ENCODE measurements around the gene TMEM91.
"Not testable (repeated sequence)": the region's sequence is repeated elsewhere in the genome, so short reads cannot be mapped to it uniquely, and the experiment has no call there.

Gene TMEM91

GRCh38 chr19:41381536-41381935 lies 5.2 kb downstream of the TMEM91 start:
- DNase-seq (ENCODE audit: low spot score), result not testable (repeated sequence)

- no peak for DNase-seq (ENCODE audit: low spot score)
These were observed 8.0 kb downstream of the TMEM91 start for GRCh38 chr19:41384351-41384750.

- no peak for DNase-seq (ENCODE audit: low spot score)
These were observed 10.1 kb downstream of the TMEM91 start for GRCh38 chr19:41386442-41386841.

GRCh38 chr19:41391618-41392017 lies 15.3 kb downstream of the TMEM91 start:
- no peak for DNase-seq (ENCODE audit: low spot score)

- no peak for DNase-seq (ENCODE audit: low spot score)
These were observed 16.4 kb downstream of the TMEM91 start for GRCh38 chr19:41392775-41393174.

GRCh38 chr19:41395355-41395754 lies 19.0 kb downstream of the TMEM91 start:
- no peak for DNase-seq (ENCODE audit: low spot score)

GRCh38 chr19:41397086-41398049 lies 21.0 kb downstream of the TMEM91 start, which contains the start of the genes BCKDHA and EXOSC5:
Gene BCKDHA, plus strand, starts transcription at chr19:41397818. Its CDS starts 10 bp downstream, at chr19:41397828.
Gene EXOSC5, minus strand, starts transcription at chr19:41397359. Its CDS starts 31 bp downstream, at chr19:41397328.
- DNase-seq (ENCODE audit: low spot score), result peak; percentile 100

GRCh38 chr19:41398050-41398418 lies 21.7 kb downstream of the TMEM91 start:
- DNase-seq (ENCODE audit: low spot score), result no peak

- no peak for DNase-seq (ENCODE audit: low spot score)
These were observed 22.3 kb downstream of the TMEM91 start for GRCh38 chr19:41398598-41398997.

GRCh38 chr19:41399091-41399490 lies 22.8 kb downstream of the TMEM91 start:
- no peak for DNase-seq (ENCODE audit: low spot score)

- DNase-seq (ENCODE audit: low spot score), result no peak
These were observed 23.2 kb downstream of the TMEM91 start for GRCh38 chr19:41399525-41399924.

GRCh38 chr19:41401483-41401882 lies 25.1 kb downstream of the TMEM91 start:
- DNase-seq (ENCODE audit: low spot score), result no peak

- no peak for DNase-seq (ENCODE audit: low spot score)
These were observed 25.7 kb downstream of the TMEM91 start for GRCh38 chr19:41402010-41402409.

- no peak for DNase-seq (ENCODE audit: low spot score)
These were observed 27.0 kb downstream of the TMEM91 start for GRCh38 chr19:41403181-41403970.

- DNase-seq (ENCODE audit: low spot score), result no peak
These were observed 29.4 kb downstream of the TMEM91 start for GRCh38 chr19:41405776-41406175.

GRCh38 chr19:41407271-41407670 lies 30.9 kb downstream of the TMEM91 start:
- DNase-seq (ENCODE audit: low spot score), result no peak

- DNase-seq (ENCODE audit: low spot score), result no peak
These were observed 31.9 kb downstream of the TMEM91 start for GRCh38 chr19:41408256-41408655.

GRCh38 chr19:41408846-41409245 lies 32.5 kb downstream of the TMEM91 start:
- not testable (repeated sequence) for DNase-seq (ENCODE audit: low spot score)

- DNase-seq (ENCODE audit: low spot score), result no peak
These were observed 33.0 kb downstream of the TMEM91 start for GRCh38 chr19:41409288-41409687.

- DNase-seq (ENCODE audit: low spot score), result no peak
These were observed 34.2 kb downstream of the TMEM91 start for GRCh38 chr19:41410336-41411054.

GRCh38 chr19:41411100-41411967 lies 35.0 kb downstream of the TMEM91 start:
- DNase-seq (ENCODE audit: low spot score), result no peak

All from pons (tissue), 1 donor.